MM.1S (cell line): ENCODE results near the gene KIAA0513.

ENCODE experiments used
- DNase-seq: peaks from one replicate; pipeline ENCODE4 v3.0.0-alpha.2; 2015
- H2AFZ ChIP-seq: fragments of 300-600 bp; sonication (generic); 2 replicates; pipeline ENCODE4 v1.6.0; 2016; ENCODE audit warnings: antibody characterized with exemption, low read length
- H3F3A ChIP-seq: fragments of 300-600 bp; sonication (generic); 2 replicates; pipeline ENCODE4 v1.6.1; 2016; ENCODE audit warnings: mild to moderate bottlenecking, antibody characterized with exemption, low read length, moderate library complexity, mixed read lengths; ENCODE audit not compliant: insufficient read depth
- H3K27ac ChIP-seq: fragments of 300-600 bp; sonication (generic); 2 replicates; pipeline ENCODE4 v1.5.1; 2016; ENCODE audit warnings: mild to moderate bottlenecking, low read length
- H3K27me3 ChIP-seq: fragments of 300-600 bp; sonication (generic); replicated peaks from 2 replicates; pipeline ENCODE4 v1.6.0; 2016; ENCODE audit warnings: low read length; ENCODE audit not compliant: insufficient read depth
- H3K36me3 ChIP-seq: fragments of 300-600 bp; sonication (generic); replicated peaks from 2 replicates; pipeline ENCODE4 v1.6.1; 2016; ENCODE audit warnings: mild to moderate bottlenecking, low read length, mixed read lengths; ENCODE audit not compliant: insufficient read depth
- H3K4me1 ChIP-seq: fragments of 300-600 bp; sonication (generic); 2 replicates; pipeline ENCODE4 v1.6.1; 2016; ENCODE audit warnings: low read length, mixed read lengths
- H3K4me2 ChIP-seq: fragments of 300-600 bp; sonication (generic); 2 replicates; pipeline ENCODE4 v1.6.0; 2016; ENCODE audit warnings: low read depth, low read length
- H3K4me3 ChIP-seq: fragments of 300-600 bp; sonication (generic); 2 replicates; pipeline ENCODE4 v1.5.1; 2016; ENCODE audit warnings: low read length, mixed read lengths
- H3K79me2 ChIP-seq: fragments of 300-600 bp; sonication (generic); 2 replicates; pipeline ENCODE4 v1.6.1; 2016; ENCODE audit warnings: mixed run types, low read length, mixed read lengths
- H3K9ac ChIP-seq: fragments of 300-600 bp; sonication (generic); 2 replicates; pipeline ENCODE4 v1.6.1; 2016; ENCODE audit warnings: low read length, mixed read lengths
- H3K9me2 ChIP-seq: fragments of 300-600 bp; sonication (generic); replicated peaks from 2 replicates; pipeline ENCODE4 v1.6.1; 2016; ENCODE audit warnings: mild to moderate bottlenecking, low read length, mixed read lengths; ENCODE audit not compliant: insufficient read depth
- H3K9me3 ChIP-seq: fragments of 300-600 bp; sonication (generic); replicated peaks from 2 replicates; pipeline ENCODE4 v1.6.1; 2016; ENCODE audit warnings: mild to moderate bottlenecking, low read length, mixed read lengths; ENCODE audit not compliant: insufficient read depth
- H4K20me1 ChIP-seq: fragments of 300-600 bp; sonication (generic); 2 replicates; pipeline ENCODE4 v1.6.1; 2016; ENCODE audit warnings: mild to moderate bottlenecking, low read length, moderate library complexity, mixed read lengths; ENCODE audit not compliant: insufficient read depth
- EZH2 ChIP-seq: fragments of 300-600 bp; sonication (generic); optimal IDR thresholded peaks from 2 replicates; pipeline ENCODE3; 2017; ENCODE audit warnings: low read depth, mild to moderate bottlenecking, antibody characterized with exemption, low read length, mixed read lengths
- EZH2phosphoT487 ChIP-seq: fragments of 300-600 bp; sonication (generic); IDR thresholded peaks from 2 replicates; pipeline ENCODE4 v1.6.1; 2018; ENCODE audit warnings: antibody characterized with exemption, low read length
- TF ChIP-seq, protein P1 (sequence below): fragments of 300-600 bp; sonication (generic); IDR thresholded peaks from 2 replicates; pipeline ENCODE4 v1.5.1; 2016; ENCODE audit warnings: antibody characterized with exemption, low read length, mixed read lengths

Gene KIAA0513

DNA sequence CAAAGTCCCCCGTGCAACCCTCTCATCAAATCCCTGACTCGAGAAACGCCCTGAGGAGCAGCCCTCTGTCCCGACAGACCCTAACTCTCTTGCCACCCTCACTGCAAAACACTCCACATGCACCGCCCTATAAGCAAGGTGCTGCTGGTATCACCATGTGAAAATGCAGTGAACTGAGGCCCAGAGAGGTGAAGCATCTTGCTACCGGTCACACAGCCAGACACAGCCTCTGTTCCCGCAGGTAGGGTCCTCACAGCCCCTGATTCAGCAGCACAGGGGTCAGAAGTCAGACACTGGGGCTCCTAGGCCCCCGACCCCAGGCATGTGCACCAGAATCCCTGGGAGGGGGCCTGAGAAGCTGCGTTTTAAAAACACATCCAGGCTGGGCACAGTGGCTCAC is 83.6 kb downstream of the KIAA0513 start:
- Histone ChIP-seq H3K4me2 (no peak overlapping the region), H4K20me1 (no peaks in the 10 kb centered on the region), H3K4me1 (no peaks in the 10 kb centered on the region), H3K4me3 (no peak overlapping the region), H3K9ac (no peak overlapping the region), H2AFZ (no peak overlapping the region), H3F3A (no peaks in the 10 kb centered on the region), H3K79me2 (no peaks in the 10 kb centered on the region), H3K27me3 (peaks cover 32% of the 10 kb centered on the region), H3K36me3 (no peaks in the 10 kb centered on the region), H3K9me2 (no peaks in the 10 kb centered on the region), H3K27ac (no peak overlapping the region), H3K9me3 (no peaks in the 10 kb centered on the region)
- no peak for TF ChIP-seq EZH2phosphoT487
- no peak for TF ChIP-seq EZH2
- TF ChIP-seq, protein P1, sequence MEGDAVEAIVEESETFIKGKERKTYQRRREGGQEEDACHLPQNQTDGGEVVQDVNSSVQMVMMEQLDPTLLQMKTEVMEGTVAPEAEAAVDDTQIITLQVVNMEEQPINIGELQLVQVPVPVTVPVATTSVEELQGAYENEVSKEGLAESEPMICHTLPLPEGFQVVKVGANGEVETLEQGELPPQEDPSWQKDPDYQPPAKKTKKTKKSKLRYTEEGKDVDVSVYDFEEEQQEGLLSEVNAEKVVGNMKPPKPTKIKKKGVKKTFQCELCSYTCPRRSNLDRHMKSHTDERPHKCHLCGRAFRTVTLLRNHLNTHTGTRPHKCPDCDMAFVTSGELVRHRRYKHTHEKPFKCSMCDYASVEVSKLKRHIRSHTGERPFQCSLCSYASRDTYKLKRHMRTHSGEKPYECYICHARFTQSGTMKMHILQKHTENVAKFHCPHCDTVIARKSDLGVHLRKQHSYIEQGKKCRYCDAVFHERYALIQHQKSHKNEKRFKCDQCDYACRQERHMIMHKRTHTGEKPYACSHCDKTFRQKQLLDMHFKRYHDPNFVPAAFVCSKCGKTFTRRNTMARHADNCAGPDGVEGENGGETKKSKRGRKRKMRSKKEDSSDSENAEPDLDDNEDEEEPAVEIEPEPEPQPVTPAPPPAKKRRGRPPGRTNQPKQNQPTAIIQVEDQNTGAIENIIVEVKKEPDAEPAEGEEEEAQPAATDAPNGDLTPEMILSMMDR: no peak
- DNase-seq: no peak

DNA sequence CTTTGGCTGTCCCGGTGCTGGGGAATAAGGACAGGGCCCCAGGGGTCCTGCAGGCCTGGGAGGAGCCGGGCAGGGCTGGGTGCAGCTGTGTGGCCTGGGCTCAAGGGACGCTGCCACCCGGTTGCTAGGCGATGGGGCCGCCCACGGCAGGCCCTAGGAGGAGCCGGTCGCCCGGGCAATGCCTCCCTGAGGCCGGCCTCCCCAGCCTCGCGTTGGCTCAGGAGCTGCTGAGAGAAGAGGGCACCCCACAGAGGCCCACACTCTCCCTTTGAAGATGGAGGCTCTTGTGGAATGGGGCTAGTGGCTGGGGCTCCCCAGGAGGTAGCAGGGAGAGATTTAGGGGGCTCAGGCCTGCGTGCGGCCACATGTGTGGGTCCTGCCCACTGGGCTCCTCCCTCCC is 84.8 kb downstream of the KIAA0513 start, which contains the start of gene CIBAR2:
TSS of gene CIBAR2 (minus strand) at position 109 of the 400 bp plus-strand sequence. CDS start 120 bp downstream, outside the sequence.
- H3K4me1 ChIP-seq: no peaks in the 10 kb centered on the region
- no peak for DNase-seq

DNA sequence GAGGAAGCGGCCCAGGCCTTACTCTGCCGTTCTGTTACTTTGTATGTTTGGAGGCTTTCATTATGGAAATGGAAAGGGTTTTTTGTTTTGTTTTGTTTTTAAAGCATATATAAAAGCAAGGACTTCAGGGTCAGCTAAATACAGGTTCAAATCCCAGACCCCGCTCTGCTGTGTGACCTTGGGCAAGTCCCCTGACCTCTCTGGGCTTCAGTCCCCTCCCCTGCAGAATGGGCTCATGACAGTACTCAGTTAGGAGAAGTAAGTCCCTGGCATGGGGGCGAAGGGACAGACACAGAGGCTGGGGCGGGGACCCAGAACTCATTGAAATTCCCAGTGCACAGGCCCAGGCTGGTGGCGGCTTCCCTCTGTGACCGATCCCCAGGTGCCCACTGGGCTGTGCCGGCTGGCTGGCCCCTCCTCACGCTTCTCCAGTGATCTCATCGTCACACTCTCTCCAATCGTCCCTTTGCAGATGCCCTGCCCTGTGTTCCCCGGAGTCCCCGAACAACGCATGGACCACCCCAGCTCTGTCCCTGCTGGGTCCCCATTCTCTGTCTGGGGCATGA is 85.7 kb downstream of the KIAA0513 start:
- no peak overlapping the region for H2AFZ ChIP-seq
- H3K79me2 ChIP-seq: no peaks in the 10 kb centered on the region
- H3K9me2 ChIP-seq: no peaks in the 10 kb centered on the region
- H3F3A ChIP-seq: no peaks in the 10 kb centered on the region
- H3K4me1 ChIP-seq: no peaks in the 10 kb centered on the region
- no peak overlapping the region for H3K9ac ChIP-seq
- no peak overlapping the region for H3K27ac ChIP-seq
- H3K4me2 ChIP-seq: no peak overlapping the region
- H3K36me3 ChIP-seq: no peaks in the 10 kb centered on the region
- peaks cover 31% of the 10 kb centered on the region for H3K27me3 ChIP-seq
- H3K9me3 ChIP-seq: no peaks in the 10 kb centered on the region
- no peak for TF ChIP-seq EZH2phosphoT487
- TF ChIP-seq EZH2: no peak
- TF ChIP-seq, protein P1: no peak
- H3K4me3 ChIP-seq: no peak overlapping the region
- no peaks in the 10 kb centered on the region for H4K20me1 ChIP-seq
- DNase-seq: no peak

More for the DNA sequence above, 84.8 kb downstream of the KIAA0513 start, which contains the start of gene CIBAR2:
- Histone ChIP-seq H3K9me3 (no peaks in the 10 kb centered on the region), H2AFZ (no peak within 1 kb of the TSS), H3K9ac (no peak within 1 kb of the TSS), H3K36me3 (no peaks in the 10 kb centered on the region), H3K4me3 (no peak within 1 kb of the TSS), H3F3A (no peaks in the 10 kb centered on the region), H3K27ac (no peak within 1 kb of the TSS), H3K9me2 (no peaks in the 10 kb centered on the region), H3K79me2 (no peaks in the 10 kb centered on the region), H4K20me1 (no peaks in the 10 kb centered on the region), H3K27me3 (peaks cover 30% of the 10 kb centered on the region), H3K4me2 (no peak within 1 kb of the TSS)
- TF ChIP-seq EZH2phosphoT487 (no peak), EZH2 (no peak)
- TF ChIP-seq, protein P1: no peak
